Brain microvascular endothelial cell (primary cell): ENCODE results near the gene SEPHS1.
A peak's percentile ranks its signal among the peaks of the same experiment; 100 is the strongest.

ENCODE experiments used
- DNase-seq: peaks from one replicate; pipeline ENCODE4 v3.0.0-alpha.2; 2020
- H3K27ac ChIP-seq: fragments of 250-450 bp; sonication (Bioruptor Pico); 2 replicates; pipeline ENCODE4 v1.5.1; 2020; ENCODE audit warnings: mild to moderate bottlenecking, moderate library complexity
- H3K27me3 ChIP-seq: fragments of 250-450 bp; sonication (Bioruptor Pico); replicated peaks from 2 replicates; pipeline ENCODE4 v1.5.1; 2020; ENCODE audit warnings: mild to moderate bottlenecking
- H3K36me3 ChIP-seq: fragments of 250-450 bp; sonication (Bioruptor Pico); replicated peaks from 2 replicates; pipeline ENCODE4 v1.5.1; 2020; ENCODE audit warnings: mild to moderate bottlenecking
- H3K4me3 ChIP-seq: 2 replicates; pipeline ENCODE4 v1.5.1; 2011; ENCODE audit warnings: low read depth, mild to moderate bottlenecking, control low read depth, low read length, moderate library complexity
- CTCF ChIP-seq: IDR thresholded peaks from 2 replicates; pipeline ENCODE4 v1.5.1; 2011; ENCODE audit warnings: low read depth, mild to moderate bottlenecking, moderate library complexity, low read length, control low read depth, inconsistent platforms; ENCODE audit errors: missing control alignments
- in situ Hi-C: cut with HindIII; loops from 2 replicates; pipeline ENCODE4 v1.10.0; 2017; ENCODE audit warnings: low sequenced_read_pairs, low pct_ligation_motif_present

The SEPHS1 gene

GRCh38 chr10:13356392-13356791 is 8.3 kb upstream of the SEPHS1 start:
- no peak overlapping the region for H3K4me3 ChIP-seq
- TF ChIP-seq CTCF = no peak
- H3K27me3 ChIP-seq = peaks cover 11% of the 10 kb centered on the region
- in situ Hi-C loops = no loop called here
- H3K36me3 ChIP-seq = no peaks in the 10 kb centered on the region
- no peak overlapping the region for H3K27ac ChIP-seq
- no peak for DNase-seq

GRCh38 chr10:13354783-13355182 is 6.7 kb upstream of the SEPHS1 start:
- H3K27ac ChIP-seq = no peak overlapping the region
- no peak for TF ChIP-seq CTCF
- H3K27me3 ChIP-seq = peaks cover 20% of the 10 kb centered on the region
- H3K36me3 ChIP-seq = no peaks in the 10 kb centered on the region
- DNase-seq = no peak
- H3K4me3 ChIP-seq = no peak overlapping the region
- in situ Hi-C loops = no loop called here

GRCh38 chr10:13352519-13352918 is 4.4 kb upstream of the SEPHS1 start:
- Histone ChIP-seq H3K36me3 (no peaks in the 10 kb centered on the region), H3K27ac (no peak overlapping the region), H3K27me3 (peaks cover 20% of the 10 kb centered on the region), H3K4me3 (no peak overlapping the region)
- TF ChIP-seq CTCF = no peak
- in situ Hi-C loops = no loop called here
- DNase-seq = no peak

- Histone ChIP-seq H3K4me3 (no peak overlapping the region), H3K27me3 (peaks cover 20% of the 10 kb centered on the region), H3K27ac (no peak overlapping the region), H3K36me3 (no peaks in the 10 kb centered on the region)
- in situ Hi-C loops = no loop called here
- TF ChIP-seq CTCF = no peak
- no peak for DNase-seq
Observed at GRCh38 chr10:13351340-13351915, 3.3 kb upstream of the SEPHS1 start.

GRCh38 chr10:13349463-13350274 is 1.6 kb upstream of the SEPHS1 start:
- in situ Hi-C loops = no loop called here
- no peaks in the 10 kb centered on the region for H3K36me3 ChIP-seq
- peaks cover 20% of the 10 kb centered on the region for H3K27me3 ChIP-seq
- TF ChIP-seq CTCF = no peak
- peak; percentile 27 for DNase-seq
- H3K4me3 ChIP-seq = peak overlapping the region; percentile 60
- H3K27ac ChIP-seq = no peak overlapping the region
